Type B pancreatic cell (in vitro differentiated cells): ENCODE measurements around the gene DMD. TPM values are rescaled to one million over a fixed set of nuclear protein-coding genes. Genes with fewer than 3 reads are reported as not detected.

Experiments
- DNase-seq: peaks from one replicate; pipeline ENCODE4 v3.0.0; 2021; ENCODE audit warnings: mixed read lengths; ENCODE audit not compliant: unreplicated experiment; ENCODE audit errors: extremely low spot score
- H3K27ac Mint-ChIP-seq: 2 replicates; pipeline ENCODE4 v1.8.0; 2021; ENCODE audit warnings: mild to moderate bottlenecking, mixed read lengths
- H3K27me3 Mint-ChIP-seq: 2 replicates; pipeline ENCODE4 v1.8.0; 2021; ENCODE audit warnings: mixed read lengths
- H3K36me3 Mint-ChIP-seq: 2 replicates; pipeline ENCODE4 v1.8.0; 2021; ENCODE audit warnings: mixed read lengths
- H3K4me1 Mint-ChIP-seq: one replicate; pipeline ENCODE4 v1.8.0; 2021; ENCODE audit warnings: mixed read lengths; ENCODE audit not compliant: unreplicated experiment
- H3K4me3 Mint-ChIP-seq: 2 replicates; pipeline ENCODE4 v1.8.0; 2021; ENCODE audit warnings: mild to moderate bottlenecking, mixed read lengths
- H3K9me3 Mint-ChIP-seq: 2 replicates; pipeline ENCODE4 v1.8.0; 2021; ENCODE audit warnings: mixed read lengths
- CTCF ChIP-seq: fragments of 200-600 bp; sonication (generic); conservative IDR thresholded peaks from 2 replicates; pipeline ENCODE4 v1.5.0; 2021; ENCODE audit warnings: antibody characterized with exemption, mild to moderate bottlenecking
- total RNA-seq: library from RNA; stranded (reverse); gene quantifications from 2 replicates; pipeline ENCODE4 v1.2.1, GENCODE V29; 2021; ENCODE audit warnings: low replicate concordance

Gene DMD
- total RNA-seq, 1 donor from 2014 or later: 57.1 TPM

- Mint-ChIP-seq H3K27ac (no peak overlapping the region), H3K4me1 (no peaks in the 10 kb centered on the region), H3K9me3 (no peaks in the 10 kb centered on the region), H3K36me3 (no peaks in the 10 kb centered on the region), H3K27me3 (no peaks in the 10 kb centered on the region), H3K4me3 (no peak overlapping the region)
- DNase-seq: no peak
- no peak for TF ChIP-seq CTCF
These were observed 566.7 kb downstream of the DMD start for GRCh38 chrX:32644476-32645245.

GRCh38 chrX:32642283-32642682 is 569.1 kb downstream of the DMD start:
- Mint-ChIP-seq H3K9me3 (no peaks in the 10 kb centered on the region), H3K4me3 (no peak overlapping the region), H3K27ac (no peak overlapping the region), H3K4me1 (no peaks in the 10 kb centered on the region), H3K27me3 (no peaks in the 10 kb centered on the region), H3K36me3 (no peaks in the 10 kb centered on the region)
- no peak for TF ChIP-seq CTCF
- no peak for DNase-seq

GRCh38 chrX:32618154-32618553 is 593.2 kb downstream of the DMD start:
- Mint-ChIP-seq H3K4me3 (no peak overlapping the region), H3K27ac (no peak overlapping the region), H3K4me1 (no peaks in the 10 kb centered on the region), H3K27me3 (no peaks in the 10 kb centered on the region), H3K9me3 (no peaks in the 10 kb centered on the region), H3K36me3 (no peaks in the 10 kb centered on the region)
- no peak for DNase-seq
- TF ChIP-seq CTCF: no peak

GRCh38 chrX:32614707-32615106 is 596.6 kb downstream of the DMD start:
- H3K27me3 Mint-ChIP-seq: no peaks in the 10 kb centered on the region
- H3K36me3 Mint-ChIP-seq: no peaks in the 10 kb centered on the region
- no peaks in the 10 kb centered on the region for H3K9me3 Mint-ChIP-seq
- H3K4me3 Mint-ChIP-seq: no peak overlapping the region
- DNase-seq: no peak
- H3K4me1 Mint-ChIP-seq: no peaks in the 10 kb centered on the region
- no peak overlapping the region for H3K27ac Mint-ChIP-seq
- no peak for TF ChIP-seq CTCF

GRCh38 chrX:32599156-32599555 is 612.2 kb downstream of the DMD start:
- Mint-ChIP-seq H3K4me1 (no peaks in the 10 kb centered on the region), H3K27ac (no peak overlapping the region), H3K36me3 (no peaks in the 10 kb centered on the region), H3K9me3 (no peaks in the 10 kb centered on the region), H3K27me3 (no peaks in the 10 kb centered on the region), H3K4me3 (no peak overlapping the region)
- DNase-seq: no peak
- no peak for TF ChIP-seq CTCF
